Adrenal gland (tissue), 12 donors: ENCODE results near the gene DMD. TPM values are rescaled to one million over a fixed set of nuclear protein-coding genes. Genes with fewer than 3 reads are reported as not detected.
A peak's percentile ranks its signal among the peaks of the same experiment; 100 is the strongest.

ENCODE experiments used
- DNase-seq, 7 donors: peaks; one replicate each; pipeline ENCODE4 v3.0.0-alpha.2; 2019 to 2020
- H3K27ac ChIP-seq, 5 donors: fragments of 200-600 bp; sonication (generic) in 4 of 5; 1 replicate in 3 of 5; 2 replicates in 2 of 5; pipeline versions ENCODE4 v1.5.1 to v1.8.0; 2016 to 2020; ENCODE audit warnings: mild to moderate bottlenecking in 1 of 5
- H3K27me3 ChIP-seq: fragments of 200-600 bp; 2 replicates; pipeline ENCODE4 v1.8.0; 2021
- H3K36me3 ChIP-seq, 2 donors: fragments of 200-600 bp; replicated peaks in 1 of 2; 1 replicate in 1 of 2; 2 replicates in 1 of 2; pipeline versions ENCODE4 v1.5.1 to v1.8.0; 2018 to 2022
- H3K4me1 ChIP-seq, 2 donors: fragments of 200-600 bp; replicated peaks in 1 of 2; 1 replicate in 1 of 2; 2 replicates in 1 of 2; pipeline versions ENCODE4 v1.5.1 to v1.8.0; 2018 to 2021
- H3K4me3 ChIP-seq, 4 donors: fragments of 200-600 bp; sonication (generic) in 3 of 4; one replicate each; pipeline ENCODE4 v1.5.1; 2016 to 2018
- H3K9me3 ChIP-seq, 3 donors: fragments of 200-600 bp; sonication (generic) in 1 of 3; replicated peaks in 1 of 3; 1 replicate in 2 of 3; 2 replicates in 1 of 3; pipeline versions ENCODE4 v1.5.1 to v1.8.0; 2016 to 2021
- POLR2A ChIP-seq, 2 donors: fragments of 450-650 bp; IDR thresholded peaks; one replicate each; pipeline ENCODE4 v1.6.1; 2017; ENCODE audit warnings: antibody characterized with exemption in 2 of 2, mild to moderate bottlenecking in 2 of 2, moderate library complexity in 1 of 2
- WGBS, 4 donors: extraction: QIAGEN DNeasy Blood & Tissue Kit in 2 of 4; methylation state at CpG; one replicate each; pipeline versions ENCODE4 v1.1.5 to v1.1.7; 2013 to 2017; 5-methylcytosine and 5-hydroxymethylcytosine counted together
- intact Hi-C, 2 donors: fragments of 100-400 bp; cut with DNase I; formaldehyde crosslinking; loops; one replicate each; pipeline versions ENCODE4 v1.14.1 to v1.15.0; 2022 to 2023
- polyA plus RNA-seq, 3 donors: library from polyadenylated mRNA; stranded (reverse); fragments of 200-250 nt in 2 of 3; fragments of 350-450 nt in 1 of 3; fragmentation: Illumina TruSeq in 1 of 3; extraction: RNeasy Lipid Tissue Mini Kit (QIAGEN cat#74804) in 1 of 3; gene quantifications; one replicate each; pipeline ENCODE4 v1.2.3, GENCODE V29; 2013 to 2014
- total RNA-seq, 9 donors: library from RNA; depleted of rRNA in 4 of 9; stranded (reverse); fragments of >200 nt in 4 of 9; fragments of 120-200 nt in 1 of 9; fragmentation: NEBNext Ultra II Directional in 1 of 9; extraction: Animal tissue kit (Norgen Biotek cat#: 25700) in 1 of 9; gene quantifications; one replicate each; pipeline versions ENCODE4 v1.1.0 to v1.2.4, GENCODE V29; 2013 to 2023
- TF ChIP-seq, protein P1 (sequence below), 6 experiments: fragments of 450-650 bp in 4 of 6; fragments of 200-600 bp in 2 of 6; sonication (generic) in 1 of 6; IDR thresholded peaks; 1 replicate in 5 of 6; 2 replicates in 1 of 6; pipeline versions ENCODE4 v1.5.1 to v1.8.0; 2016 to 2021; ENCODE audit warnings: antibody characterized with exemption in 6 of 6, mild to moderate bottlenecking in 2 of 6, moderate library complexity in 1 of 6
- donor health status: healthy with polysubstance abuse.
- donor health status: Bipolar disorder and iron deficiency.
- donor health status: DM: yes; HTN: yes; CAD: no.
- donor health status: DM: no; HTN: no; CAD: no.
- donor health status: DM: no; HTN: no; CAD: no.
- donor health status: DM: yes; HTN: yes; CAD: no.

DMD gene
- total and polyA plus RNA-seq, 12 donors: 14.6 to 89.7 (median 36.2) TPM

DNA sequence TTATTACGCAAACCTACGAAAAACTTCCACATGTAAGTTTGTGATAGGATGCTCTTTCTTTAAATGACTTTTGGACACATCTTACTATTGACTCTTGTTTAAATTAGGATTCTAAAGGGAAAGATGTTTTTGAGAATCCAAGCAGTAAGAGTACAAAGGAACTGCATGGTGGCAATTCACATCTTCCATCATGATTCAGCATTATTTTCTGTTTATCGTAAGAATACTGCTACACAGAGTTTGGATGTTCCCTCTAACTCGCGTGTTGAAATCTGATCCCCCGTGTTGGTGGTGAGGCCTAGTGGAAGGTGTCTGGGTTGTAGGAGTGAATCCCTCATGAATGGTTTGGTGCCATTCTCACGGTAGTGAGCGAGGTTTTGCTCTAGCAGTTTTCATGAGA is 1767.7 kb downstream of the DMD start:
- H3K9me3 ChIP-seq: no peaks in the 10 kb centered on the region
- intact Hi-C loops: no loop called here
- H3K27ac ChIP-seq: no peak overlapping the region
- no peaks in the 10 kb centered on the region for H3K36me3 ChIP-seq
- DNase-seq: no peak
- H3K4me3 ChIP-seq: no peak overlapping the region
- TF ChIP-seq POLR2A (IDR thresholded peaks at IDR 0.05): no peak
- TF ChIP-seq, protein P1, sequence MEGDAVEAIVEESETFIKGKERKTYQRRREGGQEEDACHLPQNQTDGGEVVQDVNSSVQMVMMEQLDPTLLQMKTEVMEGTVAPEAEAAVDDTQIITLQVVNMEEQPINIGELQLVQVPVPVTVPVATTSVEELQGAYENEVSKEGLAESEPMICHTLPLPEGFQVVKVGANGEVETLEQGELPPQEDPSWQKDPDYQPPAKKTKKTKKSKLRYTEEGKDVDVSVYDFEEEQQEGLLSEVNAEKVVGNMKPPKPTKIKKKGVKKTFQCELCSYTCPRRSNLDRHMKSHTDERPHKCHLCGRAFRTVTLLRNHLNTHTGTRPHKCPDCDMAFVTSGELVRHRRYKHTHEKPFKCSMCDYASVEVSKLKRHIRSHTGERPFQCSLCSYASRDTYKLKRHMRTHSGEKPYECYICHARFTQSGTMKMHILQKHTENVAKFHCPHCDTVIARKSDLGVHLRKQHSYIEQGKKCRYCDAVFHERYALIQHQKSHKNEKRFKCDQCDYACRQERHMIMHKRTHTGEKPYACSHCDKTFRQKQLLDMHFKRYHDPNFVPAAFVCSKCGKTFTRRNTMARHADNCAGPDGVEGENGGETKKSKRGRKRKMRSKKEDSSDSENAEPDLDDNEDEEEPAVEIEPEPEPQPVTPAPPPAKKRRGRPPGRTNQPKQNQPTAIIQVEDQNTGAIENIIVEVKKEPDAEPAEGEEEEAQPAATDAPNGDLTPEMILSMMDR (IDR thresholded peaks at IDR 0.05): no peak
- H3K27me3 ChIP-seq: no peaks in the 10 kb centered on the region
- H3K4me1 ChIP-seq: no peaks in the 10 kb centered on the region
- 80 to 96% (median 90%) methylated on average over 4 to 8 of the region's 8 CpGs for WGBS, 4 donors

- TF ChIP-seq POLR2A (IDR thresholded peaks at IDR 0.05): no peak
- TF ChIP-seq, protein P1 (IDR thresholded peaks at IDR 0.05): no peak
- peaks cover under 1% of the 10 kb centered on the region for H3K27me3 ChIP-seq
- intact Hi-C loops: no loop called here
- no peaks in the 10 kb centered on the region for H3K36me3 ChIP-seq
- H3K4me3 ChIP-seq: no peak overlapping the region
- DNase-seq: no peak
- no peaks in the 10 kb centered on the region for H3K9me3 ChIP-seq
- H3K27ac ChIP-seq: no peak overlapping the region
- 78 to 96% (median 93%) methylated on average over 2 of the region's 2 CpGs for WGBS, 4 donors
- no peaks in the 10 kb centered on the region for H3K4me1 ChIP-seq
These were observed 1770.8 kb downstream of the DMD start for GRCh38 chrX:31440546-31440945.

GRCh38 chrX:31436424-31436823 is 1774.9 kb downstream of the DMD start:
- TF ChIP-seq POLR2A (IDR thresholded peaks at IDR 0.05): no peak
- TF ChIP-seq, protein P1 (IDR thresholded peaks at IDR 0.05): no peak

GRCh38 chrX:31435592-31435991 is 1775.8 kb downstream of the DMD start:
- Histone ChIP-seq H3K36me3 (no peaks in the 10 kb centered on the region), H3K4me3 (no peak overlapping the region), H3K9me3 (no peaks in the 10 kb centered on the region), H3K27ac (no peak overlapping the region), H3K4me1 (no peaks in the 10 kb centered on the region), H3K27me3 (peaks cover 4% of the 10 kb centered on the region)
- intact Hi-C loops: no loop called here
- 60 to 76% (median 61%) methylated on average over 7 of the region's 7 CpGs for WGBS, 4 donors
- peak in 1 of 7 donors; percentile 0 for DNase-seq
- TF ChIP-seq POLR2A (IDR thresholded peaks at IDR 0.05): no peak
- TF ChIP-seq, protein P1 (IDR thresholded peaks at IDR 0.05): no peak

More at GRCh38 chrX:31436424-31436823, 1774.9 kb downstream of the DMD start:
- no peak overlapping the region for H3K4me3 ChIP-seq
- H3K9me3 ChIP-seq: no peaks in the 10 kb centered on the region
- intact Hi-C loops: no loop called here
- H3K27ac ChIP-seq: no peak overlapping the region
- no peak for DNase-seq
- 63 to 80% (median 72%) methylated on average over 3 of the region's 3 CpGs for WGBS, 4 donors
- H3K27me3 ChIP-seq: peaks cover 4% of the 10 kb centered on the region
- H3K36me3 ChIP-seq: no peaks in the 10 kb centered on the region
- no peaks in the 10 kb centered on the region for H3K4me1 ChIP-seq
